SK-N-DZ (cell line): Measurements from ENCODE around the gene STIM2. TPM values are rescaled to one million over a fixed set of nuclear protein-coding genes. Genes with fewer than 3 reads are reported as not detected.
A peak's percentile ranks its signal among the peaks of the same experiment; 100 is the strongest.
"Not testable (repeated sequence)": the region's sequence is repeated elsewhere in the genome, so short reads cannot be mapped to it uniquely, and the experiment has no call there.

Experiments used
- DNase-seq: peaks from one replicate; pipeline ENCODE4 v3.0.0-alpha.2; 2015; ENCODE audit warnings: low spot score
- polyA plus RNA-seq, 2 experiments: library from polyadenylated mRNA; depleted of rRNA; stranded (reverse); fragments of >200 nt; gene quantifications; 2 replicates each; pipeline ENCODE4 v1.2.3, GENCODE V29; 2014

The STIM2 gene
- 9.9 and 10.7 TPM in 2 replicates for polyA plus RNA-seq (2014; cell fraction: cytosol; rRNA removed)
- 23.8 and 27.4 TPM in 2 replicates for polyA plus RNA-seq (2014; cell fraction: nucleus; rRNA removed)

- peak; percentile 97 for DNase-seq
Measured at GRCh38 chr4:26860157-26860921, at the start of gene STIM2. TSS of gene STIM2 (plus strand) at chr4:26860841.

GRCh38 chr4:26811571-26811970 is 49.1 kb upstream of the STIM2 start:
- DNase-seq: not testable (repeated sequence)

GRCh38 chr4:26812049-26812714 is 48.5 kb upstream of the STIM2 start:
- no peak for DNase-seq

- no peak for DNase-seq
Measured at GRCh38 chr4:26813698-26814097, 46.9 kb upstream of the STIM2 start.

GRCh38 chr4:26815199-26815598 is 45.4 kb upstream of the STIM2 start:
- no peak for DNase-seq

- no peak for DNase-seq
Measured at GRCh38 chr4:26815706-26816105, 44.9 kb upstream of the STIM2 start.

GRCh38 chr4:26819026-26819425 is 41.6 kb upstream of the STIM2 start:
- no peak for DNase-seq

- DNase-seq: no peak
Measured at GRCh38 chr4:26819478-26820095, 41.1 kb upstream of the STIM2 start.

- no peak for DNase-seq
Measured at GRCh38 chr4:26820346-26820745, 40.3 kb upstream of the STIM2 start.

GRCh38 chr4:26821031-26821430 is 39.6 kb upstream of the STIM2 start:
- DNase-seq: no peak

GRCh38 chr4:26821677-26822503 is 38.8 kb upstream of the STIM2 start:
- no peak for DNase-seq

- no peak for DNase-seq
Measured at GRCh38 chr4:26822546-26822945, 38.1 kb upstream of the STIM2 start.

- not testable (repeated sequence) for DNase-seq
Measured at GRCh38 chr4:26822974-26823373, 37.7 kb upstream of the STIM2 start.

GRCh38 chr4:26823583-26823982 is 37.1 kb upstream of the STIM2 start:
- no peak for DNase-seq

GRCh38 chr4:26824667-26825066 is 36.0 kb upstream of the STIM2 start:
- no peak for DNase-seq

- no peak for DNase-seq
Measured at GRCh38 chr4:26826721-26827120, 33.9 kb upstream of the STIM2 start.

GRCh38 chr4:26827336-26827735 is 33.3 kb upstream of the STIM2 start:
- not testable (repeated sequence) for DNase-seq

GRCh38 chr4:26827798-26828197 is 32.8 kb upstream of the STIM2 start:
- no peak for DNase-seq

- DNase-seq: no peak
Measured at GRCh38 chr4:26829018-26829417, 31.6 kb upstream of the STIM2 start.

- DNase-seq: no peak
Measured at GRCh38 chr4:26830033-26830432, 30.6 kb upstream of the STIM2 start.

- DNase-seq: no peak
Measured at GRCh38 chr4:26830701-26831100, 29.9 kb upstream of the STIM2 start.

GRCh38 chr4:26836539-26836938 is 24.1 kb upstream of the STIM2 start:
- no peak for DNase-seq
